ENCODE data around the gene TRIM44.

The TRIM44 gene

GRCh38 chr11:35791088-35791958, 128.7 kb downstream of the TRIM44 start:
- DNase-seq: no peak

DNA sequence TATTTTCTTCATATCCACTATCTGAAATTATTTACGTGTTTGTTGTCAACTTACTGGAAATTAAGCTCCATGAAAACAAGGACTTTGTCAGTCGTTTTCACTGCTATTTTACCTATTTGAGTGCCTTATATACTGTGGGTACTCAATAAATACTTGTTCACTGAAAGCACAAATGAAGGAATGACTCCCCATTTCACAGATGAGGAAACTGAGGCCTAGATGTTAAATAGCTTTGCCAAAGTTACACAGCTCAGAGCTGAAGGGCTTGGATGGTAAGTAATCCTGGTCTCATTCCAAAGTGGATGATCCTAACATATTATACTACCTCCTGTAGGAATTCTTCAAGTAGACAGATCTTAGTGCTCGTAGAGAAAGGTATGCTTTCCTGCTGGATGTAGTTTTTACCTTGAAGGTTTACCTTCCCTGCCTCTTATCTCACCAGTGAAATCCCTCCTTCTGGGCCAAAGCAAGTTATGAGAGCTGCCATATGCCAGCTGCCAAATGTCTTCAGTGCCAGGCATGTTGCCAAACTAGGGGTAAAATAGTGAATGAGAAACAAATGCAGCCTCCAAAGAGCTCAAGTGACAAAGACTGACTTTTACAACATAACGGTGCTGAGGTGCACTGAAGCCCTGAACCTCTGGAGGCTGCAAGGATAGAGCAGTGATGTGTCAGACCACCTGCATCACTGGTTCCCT, 129.7 kb downstream of the TRIM44 start:
- DNase-seq: no peak

DNA sequence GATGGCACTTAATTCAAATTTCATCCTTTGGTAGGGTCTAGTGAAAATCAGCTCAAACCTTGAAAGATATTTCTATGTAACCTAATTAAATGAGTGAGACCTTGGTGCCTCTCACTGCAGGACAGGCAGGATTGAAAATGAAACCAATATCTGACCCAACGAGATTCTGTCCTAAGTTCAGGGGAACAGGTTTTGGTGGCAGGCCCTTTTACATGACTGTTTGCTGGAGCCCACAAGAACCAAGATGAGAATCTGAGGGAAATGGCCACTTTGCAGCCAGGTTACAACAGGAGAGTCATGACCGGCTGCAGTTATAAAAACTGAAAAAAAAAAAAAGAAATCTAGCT, 130.2 kb downstream of the TRIM44 start:
- no peak for DNase-seq

- DNase-seq: no peak
Observed at GRCh38 chr11:35794333-35794732, 131.8 kb downstream of the TRIM44 start.

DNA sequence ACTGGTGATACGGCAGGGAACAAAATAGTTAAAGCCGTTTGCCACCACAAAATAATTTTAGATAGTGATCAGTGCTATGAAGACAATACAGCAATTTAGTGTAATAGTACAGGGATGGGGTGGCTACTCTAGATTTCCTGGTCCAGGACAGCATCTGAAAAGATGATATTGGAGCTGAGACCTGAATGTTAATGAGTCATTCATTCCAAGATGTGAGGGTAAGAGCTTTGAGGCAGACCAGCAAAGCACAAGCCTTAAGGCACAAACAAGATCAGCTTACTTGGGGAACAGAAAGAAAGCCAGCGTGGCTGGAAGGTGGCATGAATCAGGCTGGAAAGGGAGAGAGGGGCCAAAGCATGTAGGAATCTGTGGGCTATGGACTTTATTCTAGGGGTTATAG, 132.3 kb downstream of the TRIM44 start:
- DNase-seq: no peak

- no peak for DNase-seq
Observed at GRCh38 chr11:35796562-35796961, 134.0 kb downstream of the TRIM44 start.

- DNase-seq: no peak
Observed at GRCh38 chr11:35798423-35798822, 135.8 kb downstream of the TRIM44 start.

DNA sequence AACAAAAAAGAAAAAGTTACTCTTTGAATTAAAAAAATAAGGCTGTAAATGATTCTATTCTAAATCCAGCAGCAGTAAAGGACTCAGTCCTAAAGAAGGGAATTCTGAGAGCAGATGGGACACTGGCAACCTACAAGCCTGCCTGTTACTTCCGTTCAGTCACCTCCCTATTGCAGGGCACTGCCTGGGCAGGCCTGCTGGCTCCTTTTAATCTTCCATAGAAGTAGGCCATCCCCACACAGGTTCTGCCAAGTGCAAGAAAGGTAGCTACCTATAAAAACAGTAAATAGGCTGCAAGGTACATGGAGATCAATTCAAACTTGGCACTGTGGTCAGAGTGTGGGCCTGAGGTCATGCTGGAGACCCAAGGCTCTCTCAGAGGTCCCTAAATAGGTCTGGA, 136.4 kb downstream of the TRIM44 start:
- no peak for DNase-seq

GRCh38 chr11:35799655-35800054, 137.1 kb downstream of the TRIM44 start:
- no peak for DNase-seq

DNA sequence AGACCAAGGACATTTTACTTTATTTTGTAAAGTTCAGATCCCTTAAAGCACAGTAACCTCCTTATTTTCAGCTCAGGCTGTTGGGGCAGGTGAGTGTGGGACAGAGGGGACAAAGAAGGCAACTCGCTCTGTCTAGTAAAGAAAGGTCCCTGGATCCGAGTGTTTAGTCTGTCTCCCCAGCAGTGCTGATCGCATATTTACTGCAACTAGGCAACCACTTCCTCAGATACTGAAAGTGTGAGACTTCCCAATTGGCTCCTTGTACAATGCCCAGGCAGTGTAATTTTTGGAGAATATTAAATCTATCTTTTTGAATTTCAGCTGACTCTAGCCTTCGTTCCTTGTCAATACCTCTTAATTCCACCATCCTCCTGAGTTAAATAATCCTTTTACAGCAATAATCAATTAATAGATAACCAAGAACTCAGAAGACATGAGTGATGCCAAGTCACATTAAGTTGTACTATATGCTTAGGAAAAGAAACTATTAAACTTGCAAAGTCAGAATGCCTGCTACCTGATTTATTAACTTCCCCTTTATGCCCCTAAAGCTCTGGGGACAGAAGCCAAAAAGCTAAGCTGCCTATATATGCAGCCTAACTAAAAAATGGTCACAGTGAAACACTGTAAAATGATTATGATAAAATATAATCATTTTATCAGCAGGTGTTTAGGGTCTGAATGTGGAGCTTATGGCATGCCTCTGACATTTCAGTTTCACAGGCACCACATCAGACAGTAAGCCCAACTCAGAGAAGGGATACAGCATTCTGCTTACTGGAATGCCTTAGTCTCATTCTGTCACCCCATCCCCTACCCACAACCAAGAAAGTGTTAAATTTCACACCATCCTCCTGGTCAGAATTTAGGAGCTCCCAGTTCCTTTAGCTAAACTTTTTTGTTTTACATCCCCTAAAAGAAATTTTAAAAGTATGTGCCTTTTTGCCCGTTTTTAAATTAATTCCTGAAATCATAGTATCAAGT, 138.7 kb downstream of the TRIM44 start:
- no peak for DNase-seq

- DNase-seq: no peak
Observed at GRCh38 chr11:35802221-35802620, 139.6 kb downstream of the TRIM44 start.

DNA sequence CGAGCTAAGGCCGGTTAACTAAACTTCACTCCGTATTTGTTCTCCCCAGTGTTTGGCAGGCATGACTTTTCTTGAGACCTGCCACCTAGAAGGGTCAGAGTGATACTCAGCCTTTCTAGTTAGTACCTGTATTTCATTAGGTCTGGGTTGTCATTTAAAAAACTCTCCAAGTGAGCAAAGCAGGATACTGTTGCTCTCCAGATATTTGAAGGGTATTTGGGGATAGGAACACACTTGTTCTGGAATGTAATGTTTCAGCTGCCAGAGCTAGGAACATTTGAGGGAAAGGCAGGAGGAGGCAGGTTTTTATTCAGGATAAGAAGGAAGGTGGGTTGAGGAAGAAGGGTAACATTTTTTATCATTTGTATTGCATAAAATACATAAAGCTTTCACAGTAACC, 140.1 kb downstream of the TRIM44 start:
- no peak for DNase-seq

DNA sequence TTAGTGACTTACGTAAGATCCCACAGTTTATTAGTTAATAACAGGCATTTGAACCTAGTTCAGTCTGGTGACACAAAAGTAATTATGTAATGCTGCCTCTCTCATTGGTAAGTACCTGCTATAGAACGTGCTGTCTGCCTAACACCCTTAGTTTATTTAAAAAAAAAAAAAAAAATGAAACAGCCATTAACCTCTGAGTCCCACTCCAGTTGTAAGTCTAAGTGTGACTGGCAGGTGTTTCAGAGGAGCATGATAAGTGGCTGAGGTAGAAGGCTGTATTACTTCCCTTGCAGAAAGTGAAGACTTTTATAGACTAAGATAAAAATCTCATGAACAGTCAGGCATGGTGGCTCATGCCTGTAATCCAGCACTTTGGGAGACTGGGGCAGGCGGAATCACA, 140.5 kb downstream of the TRIM44 start:
- DNase-seq: no peak

- no peak for DNase-seq
Observed at GRCh38 chr11:35804451-35805040, 142.0 kb downstream of the TRIM44 start.

DNA sequence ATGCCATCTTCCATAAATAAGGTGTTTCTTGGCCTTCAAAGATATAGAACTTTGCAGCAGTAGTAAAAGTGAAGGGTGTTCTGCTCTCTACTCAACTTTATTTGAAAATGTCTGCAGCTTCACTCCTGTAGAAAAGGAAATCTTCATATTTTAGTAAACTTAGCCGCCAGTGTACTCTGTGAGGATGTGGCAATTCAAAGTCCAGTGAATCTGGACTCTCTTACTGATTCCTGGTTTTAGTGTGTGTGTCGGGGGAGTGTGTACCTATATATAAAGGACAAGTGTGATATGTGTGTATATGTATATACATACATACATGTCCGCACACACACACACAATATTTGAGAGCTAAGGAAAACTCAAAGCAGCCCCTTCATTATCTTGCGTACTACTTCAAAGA, 147.0 kb downstream of the TRIM44 start:
- no peak for DNase-seq

DNA sequence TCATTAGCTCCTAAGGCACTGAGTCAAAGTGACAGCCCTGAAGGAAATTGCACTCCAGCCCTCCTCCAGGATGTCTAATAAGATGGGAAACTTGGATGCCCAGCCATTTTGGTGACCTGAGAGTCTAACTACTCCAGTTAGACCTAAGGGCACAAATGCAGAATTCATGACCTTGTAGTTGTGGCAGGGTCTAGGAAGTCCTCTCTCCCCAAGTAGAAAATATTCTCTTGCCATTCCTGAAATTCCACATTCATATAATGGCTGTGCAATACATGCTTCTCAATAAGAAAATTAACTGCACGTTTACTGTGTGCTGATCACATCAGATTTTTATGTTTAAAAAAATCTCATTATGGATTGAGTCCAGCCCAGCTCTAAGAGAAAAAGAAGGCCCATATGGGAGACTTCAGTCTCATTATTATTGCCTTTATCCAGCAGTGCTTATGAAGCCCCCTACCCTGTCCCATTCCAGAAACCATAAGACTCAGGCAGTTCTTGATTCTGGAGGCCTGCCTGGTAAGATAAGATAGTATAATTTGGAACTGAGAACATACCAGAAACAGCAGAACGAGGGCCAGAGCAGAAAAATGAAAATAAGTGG, 147.6 kb downstream of the TRIM44 start:
- no peak for DNase-seq

DNA sequence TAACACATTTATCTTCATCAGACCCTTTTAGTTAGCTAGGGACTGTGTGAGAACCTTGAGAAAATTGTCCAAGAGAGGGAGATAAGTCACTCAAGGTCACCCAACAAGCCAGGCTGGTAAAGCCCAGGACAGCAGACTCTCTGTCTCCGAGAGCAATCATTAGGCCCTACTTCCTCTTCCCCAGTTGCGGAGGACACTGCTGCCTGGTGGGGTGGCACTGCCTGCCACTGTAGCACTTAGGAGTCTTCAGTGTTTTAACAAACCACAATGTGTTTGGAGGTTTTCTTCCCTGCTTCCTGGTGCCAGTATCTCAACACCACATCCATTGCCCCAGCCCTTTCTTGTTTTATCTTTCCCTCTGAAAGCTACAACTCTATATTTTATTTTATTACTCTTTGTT, 149.2 kb downstream of the TRIM44 start:
- DNase-seq: no peak

GRCh38 chr11:35812828-35813227, 150.3 kb downstream of the TRIM44 start:
- no peak for DNase-seq

DNA sequence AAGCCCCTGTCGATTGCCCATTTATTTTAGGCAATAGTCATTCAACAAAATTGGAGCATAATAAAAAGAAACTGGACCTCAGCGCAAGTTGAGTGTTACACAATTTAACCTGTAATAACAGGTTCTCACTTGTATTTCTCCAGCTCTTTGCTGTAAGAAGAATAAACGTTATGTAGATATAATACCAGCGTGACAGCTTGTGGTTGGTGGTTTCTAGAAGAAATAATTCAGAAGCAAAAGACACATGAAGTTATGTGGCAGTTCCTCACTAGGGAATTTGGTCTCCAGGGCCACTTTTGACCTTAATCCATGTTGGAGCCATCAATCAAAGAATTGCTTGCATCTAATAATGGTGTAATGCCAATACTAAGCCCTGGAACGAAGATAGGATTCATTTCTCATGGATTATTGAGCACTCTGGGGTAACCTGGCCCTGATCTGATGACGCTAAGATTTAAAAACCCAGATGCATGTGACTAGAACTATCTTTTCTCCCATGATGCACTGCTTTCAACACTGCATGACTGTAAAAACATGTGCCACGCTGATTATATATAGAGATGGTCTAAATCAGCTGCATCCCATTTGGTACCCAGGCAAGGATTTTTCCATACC, 151.6 kb downstream of the TRIM44 start:
- DNase-seq: no peak

GRCh38 chr11:35814720-35815305, 152.2 kb downstream of the TRIM44 start:
- DNase-seq: no peak

Measured in right kidney (tissue), 1 donor.